SK-N-SH (cell line): ENCODE measurements around the gene GGT7.

Experiments used
- EP300 ChIP-seq, 2 experiments: IDR thresholded peaks; 2 replicates each; pipeline versions ENCODE4 v1.4.0 to v1.6.1; 2012; ENCODE audit warnings: borderline replicate concordance in 1 of 2, low read depth in 1 of 2, low read length in 1 of 2
- ZBTB33 ChIP-seq: IDR thresholded peaks from 2 replicates; pipeline ENCODE4 v1.4.0; 2012; ENCODE audit warnings: low read depth, borderline replicate concordance
- TF ChIP-seq, protein P1 (sequence below): IDR thresholded peaks from 2 replicates; pipeline ENCODE4 v1.4.0; 2012; ENCODE audit warnings: low read depth, borderline replicate concordance

DNA sequence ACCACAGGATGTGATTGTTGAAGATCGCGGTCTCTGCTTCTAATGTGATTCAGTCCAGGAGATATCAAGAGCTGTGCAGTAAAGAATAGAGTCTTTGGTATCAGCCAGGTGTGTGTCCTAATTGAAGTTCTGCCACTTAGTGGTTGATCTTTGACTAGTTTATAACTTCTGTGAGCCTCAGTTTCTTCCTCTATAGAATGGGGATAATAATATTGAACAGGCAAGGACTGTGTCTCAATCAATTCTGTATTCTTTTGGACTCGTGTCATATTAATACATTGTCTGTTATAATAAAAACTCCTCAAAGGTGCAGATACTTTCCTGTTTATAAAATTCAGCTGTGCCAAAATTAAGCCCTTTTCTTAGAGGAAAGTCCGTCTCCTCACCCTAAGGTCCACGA is 24.1 kb downstream of the GGT7 start:
- TF ChIP-seq, protein P1, sequence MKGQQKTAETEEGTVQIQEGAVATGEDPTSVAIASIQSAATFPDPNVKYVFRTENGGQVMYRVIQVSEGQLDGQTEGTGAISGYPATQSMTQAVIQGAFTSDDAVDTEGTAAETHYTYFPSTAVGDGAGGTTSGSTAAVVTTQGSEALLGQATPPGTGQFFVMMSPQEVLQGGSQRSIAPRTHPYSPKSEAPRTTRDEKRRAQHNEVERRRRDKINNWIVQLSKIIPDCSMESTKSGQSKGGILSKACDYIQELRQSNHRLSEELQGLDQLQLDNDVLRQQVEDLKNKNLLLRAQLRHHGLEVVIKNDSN, result no peak
- TF ChIP-seq EP300 (IDR thresholded peaks at IDR 0.05; ENCODE audit: borderline replicate concordance in 1 of 2, low read depth in 1 of 2, low read length in 1 of 2), result no peak
- no peak for TF ChIP-seq ZBTB33
